Measurements from ENCODE around the gene WIF1. TPM values are rescaled to one million over a fixed set of nuclear protein-coding genes. Genes with fewer than 3 reads are reported as not detected.

WIF1 gene
- total RNA-seq, 1 donor from 2014 or later: 0.62 TPM

DNA sequence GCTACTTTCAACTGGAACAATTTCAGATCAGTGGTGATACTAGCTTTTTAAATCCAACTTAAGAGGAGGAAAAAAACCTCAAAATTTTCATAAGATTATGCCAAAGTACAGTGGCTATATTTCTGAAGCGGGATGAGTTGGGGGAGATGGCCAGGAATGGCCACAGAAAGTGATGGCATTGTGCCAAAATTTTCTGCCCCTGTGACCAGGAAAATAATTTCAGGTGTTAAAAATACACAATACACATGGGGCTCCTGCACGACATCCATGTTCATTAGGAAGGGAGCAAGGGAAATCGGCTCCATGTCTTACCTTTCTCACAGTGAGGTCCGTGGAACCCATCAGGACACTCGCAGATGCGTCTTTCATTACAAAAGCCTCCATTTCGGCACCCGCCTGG lies 53.7 kb downstream of the WIF1 start:
- intact Hi-C loops (cut with DNase I): no loop called here
- ATAC-seq (no peak), DNase-seq (ENCODE audit: missing footprints) (no peak)

DNA sequence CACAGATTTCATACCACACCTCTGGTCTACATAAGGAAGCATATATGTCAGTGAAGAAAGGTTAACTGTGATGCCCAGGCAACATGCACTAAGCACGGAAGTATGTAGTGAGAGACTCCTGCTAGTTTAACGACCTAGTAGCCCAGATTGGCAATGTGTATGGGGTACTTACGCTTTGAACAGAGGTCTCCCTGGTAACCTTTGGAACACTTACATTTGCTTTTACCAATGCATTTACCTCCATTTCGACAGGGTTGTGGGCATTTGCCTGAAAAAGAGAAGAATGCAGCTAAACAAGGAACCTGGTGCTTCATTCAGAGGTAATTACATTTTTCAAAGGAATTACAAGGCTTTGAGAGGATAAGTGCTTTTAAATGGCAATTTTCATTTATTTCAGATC lies 65.2 kb downstream of the WIF1 start:
- no peak for DNase-seq (ENCODE audit: missing footprints)
- no peak for ATAC-seq
- intact Hi-C loops (cut with DNase I): no loop called here

GRCh38 chr12:65051218-65051617 lies 69.9 kb downstream of the WIF1 start:
- no peak for ATAC-seq
- no peak for DNase-seq (ENCODE audit: missing footprints)
- intact Hi-C loops (cut with DNase I): no loop called here

- intact Hi-C loops (cut with DNase I): no loop called here
- DNase-seq (ENCODE audit: missing footprints) (no peak), ATAC-seq (no peak)
Measured at GRCh38 chr12:65045269-65045668, 75.8 kb downstream of the WIF1 start.

- ATAC-seq (no peak), DNase-seq (ENCODE audit: missing footprints) (no peak)
- intact Hi-C loops (cut with DNase I): no loop called here
Measured at GRCh38 chr12:65039301-65039700, 81.8 kb downstream of the WIF1 start.

DNA sequence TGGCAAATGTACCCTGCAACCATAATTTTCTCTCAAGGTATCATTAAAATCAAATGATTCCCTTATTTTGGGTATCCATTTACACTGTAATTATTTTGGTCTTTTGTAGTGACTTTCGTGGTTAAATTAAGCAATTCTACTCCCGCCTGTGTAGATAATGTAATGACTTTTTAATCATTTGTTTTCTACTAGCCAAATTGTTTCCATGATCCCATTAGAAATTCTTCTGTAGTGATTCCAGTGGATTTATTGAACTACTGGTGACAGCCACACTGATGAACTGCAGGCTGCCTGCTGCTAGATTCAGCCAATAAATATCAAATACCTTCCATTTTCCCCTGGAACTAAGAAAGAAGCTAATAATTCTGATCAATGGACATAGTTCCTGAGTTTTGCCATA lies 96.0 kb downstream of the WIF1 start:
- intact Hi-C loops (cut with DNase I): no loop called here
- DNase-seq (ENCODE audit: missing footprints) (no peak), ATAC-seq (no peak)

DNA sequence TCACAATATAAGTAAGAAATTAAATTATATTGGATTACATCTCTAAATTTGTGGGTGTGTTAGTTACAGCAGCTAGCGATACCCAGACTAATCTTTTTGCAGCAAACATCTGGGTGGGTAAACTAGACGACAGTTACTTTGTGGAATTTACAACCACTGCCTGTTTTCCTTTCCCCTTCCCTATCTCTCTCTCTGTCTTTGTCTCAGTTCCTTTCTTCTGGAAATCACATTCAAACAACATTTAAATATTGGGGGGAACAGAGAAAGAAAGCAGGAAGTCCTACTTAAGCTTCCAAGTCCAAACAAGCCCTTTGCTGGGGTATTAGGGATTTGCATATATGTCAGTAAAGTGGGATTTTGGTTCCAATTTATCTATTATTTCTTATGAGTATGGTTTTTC lies 97.6 kb downstream of the WIF1 start:
- no peak for ATAC-seq
- intact Hi-C loops (cut with DNase I): no loop called here

DNA sequence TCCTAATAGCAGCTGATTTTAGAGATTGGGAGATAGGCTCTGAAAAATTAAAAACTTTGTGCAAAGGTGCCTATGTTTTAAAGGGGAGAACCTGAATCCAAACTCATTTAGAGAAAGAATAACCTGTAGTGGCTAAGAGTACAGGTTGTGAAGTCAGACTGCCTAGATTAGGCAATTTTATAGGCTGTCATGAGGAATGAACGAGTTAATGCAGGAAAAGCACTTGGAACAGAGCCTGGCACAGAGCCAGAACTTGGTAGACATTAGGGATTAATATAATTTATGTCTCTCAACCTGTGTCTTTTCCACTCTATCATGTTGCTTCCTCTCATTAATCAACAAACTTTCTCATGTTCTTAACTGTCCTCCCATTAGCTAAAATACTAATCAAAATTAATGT lies 98.1 kb downstream of the WIF1 start:
- DNase-seq (ENCODE audit: missing footprints) (no peak), ATAC-seq (no peak)
- intact Hi-C loops (cut with DNase I): no loop called here

More for the DNA sequence above, 97.6 kb downstream of the WIF1 start:
- no peak for DNase-seq (ENCODE audit: missing footprints)

- ATAC-seq (no peak), DNase-seq (ENCODE audit: missing footprints) (no peak)
- intact Hi-C loops (cut with DNase I): no loop called here
Measured at GRCh38 chr12:65022421-65022820, 98.7 kb downstream of the WIF1 start.

GRCh38 chr12:65019696-65020234 lies 101.3 kb downstream of the WIF1 start:
- DNase-seq (ENCODE audit: missing footprints) (no peak), ATAC-seq (no peak)
- intact Hi-C loops (cut with DNase I): no loop called here

- intact Hi-C loops (cut with DNase I): no loop called here
- ATAC-seq: no peak
- DNase-seq (ENCODE audit: missing footprints): no peak
Measured at GRCh38 chr12:65016881-65017650, 104.0 kb downstream of the WIF1 start.

DNA sequence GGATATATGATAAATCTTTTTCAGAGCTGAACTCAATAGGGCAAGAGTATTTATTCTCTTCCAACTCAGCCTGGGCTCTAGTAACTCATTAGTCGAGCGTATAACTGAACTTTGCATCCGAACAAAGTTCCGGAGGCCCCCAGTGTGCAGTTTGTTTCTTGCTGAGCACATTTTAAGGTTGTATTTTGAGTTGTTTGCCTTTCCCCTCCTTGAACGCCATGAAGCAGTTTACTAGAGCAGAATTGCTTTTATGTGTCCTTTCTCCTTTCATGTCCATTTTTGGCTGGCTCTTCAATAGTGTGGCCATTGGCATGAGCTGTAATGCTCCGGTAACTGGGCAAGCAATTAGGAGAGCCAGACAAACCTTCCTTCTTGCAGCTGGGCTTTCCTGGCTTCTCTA lies 105.3 kb downstream of the WIF1 start:
- DNase-seq (ENCODE audit: missing footprints) (no peak), ATAC-seq (no peak)
- intact Hi-C loops (cut with DNase I): no loop called here

DNA sequence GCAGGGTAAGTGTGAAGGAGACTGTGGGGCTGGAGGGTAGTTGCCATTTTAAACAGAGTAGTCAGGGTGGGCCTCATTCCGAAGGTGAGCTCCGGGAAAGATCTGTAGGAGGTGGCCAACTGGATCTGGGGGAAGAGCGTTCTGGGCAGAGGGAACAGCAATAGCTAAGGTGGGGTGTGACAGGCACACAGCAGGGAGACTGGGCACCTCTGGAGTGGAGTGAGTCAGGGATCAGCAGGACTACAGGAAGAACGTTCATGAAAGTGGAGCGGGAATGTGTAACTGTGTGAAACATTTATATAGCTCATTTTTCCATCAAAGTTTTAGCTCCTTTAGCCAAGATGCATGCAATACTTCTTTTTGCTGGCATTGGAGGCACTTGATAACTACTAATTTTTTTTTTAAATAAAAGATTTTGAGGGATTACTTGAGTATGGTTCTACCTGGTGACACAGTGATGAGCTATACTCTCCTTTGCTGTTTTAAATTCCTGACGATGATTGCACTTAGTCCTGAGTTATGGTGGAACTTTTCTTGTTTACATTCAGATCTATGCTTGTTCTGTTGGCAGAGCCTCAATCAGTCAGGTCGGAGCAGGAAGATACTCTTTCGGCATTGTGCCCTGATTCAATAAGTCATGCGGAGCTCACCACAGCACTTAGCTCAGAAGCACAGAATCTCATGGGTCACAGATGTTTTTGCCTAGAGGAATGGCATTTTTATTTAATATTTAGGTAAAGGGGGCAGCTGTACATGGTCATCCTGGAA lies 106.4 kb downstream of the WIF1 start:
- intact Hi-C loops (cut with DNase I): no loop called here
- no peak for ATAC-seq
- DNase-seq (ENCODE audit: missing footprints): no peak

GRCh38 chr12:65010437-65010836 lies 110.7 kb downstream of the WIF1 start:
- DNase-seq (ENCODE audit: missing footprints): no peak
- ATAC-seq: no peak
- intact Hi-C loops (cut with DNase I): no loop called here

- ATAC-seq (no peak), DNase-seq (ENCODE audit: missing footprints) (no peak)
- intact Hi-C loops (cut with DNase I): no loop called here
Measured at GRCh38 chr12:65005716-65006115, 115.4 kb downstream of the WIF1 start.

DNA sequence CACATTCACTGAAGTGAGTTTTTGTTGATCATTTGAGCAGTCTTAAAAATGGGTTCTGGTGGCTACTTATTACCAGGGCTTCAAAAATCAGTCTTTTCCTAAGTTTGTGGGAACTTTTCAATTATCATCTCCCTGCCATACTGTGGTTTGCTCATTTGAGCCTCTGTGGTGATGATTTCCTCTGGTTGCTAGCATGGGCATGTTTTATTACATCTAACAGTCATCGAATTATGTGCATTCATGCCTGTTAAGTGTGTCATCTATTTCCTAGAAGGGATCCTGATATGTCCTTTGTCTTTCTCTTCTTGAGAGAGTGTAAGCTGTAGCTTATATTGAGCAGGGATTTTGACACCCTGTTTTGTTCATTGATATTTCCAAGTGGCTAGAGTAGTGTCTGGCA lies 116.8 kb downstream of the WIF1 start:
- intact Hi-C loops (cut with DNase I): no loop called here
- DNase-seq (ENCODE audit: missing footprints): no peak
- no peak for ATAC-seq
